HCT116 (cell line): ENCODE results near the gene TMEM255A. TPM values are rescaled to one million over a fixed set of nuclear protein-coding genes. Genes with fewer than 3 reads are reported as not detected.

Experiments
- ATAC-seq: fragments of 200-7000 bp; cut with Tn5 transposase; 2 replicates; pipeline ENCODE4 v1.9.1; 2020; ENCODE audit warnings: mild to moderate bottlenecking, moderate library complexity
- BruUV-seq: library from RNA; stranded (reverse); fragments of 400-500 nt; replicated peaks from 2 replicates; lab custom pipeline; 2021; lab: Mats Ljungman, UMichigan
- CTCF ChIA-PET: fragments of 300-600 bp; sonication (Branson Sonifier 250); formaldehyde crosslinking; loops from one replicate; lab custom pipeline; 2021; ENCODE audit warnings: antibody characterized with exemption; lab: Charles Lee
- POLR2A ChIA-PET: fragments of 300-600, 350-600 bp; sonication (Branson Sonifier 250); formaldehyde crosslinking; loops from one replicate; lab custom pipeline; 2021; ENCODE audit warnings: antibody characterized with exemption; lab: Charles Lee
- RAD21 ChIA-PET, 2 experiments: fragments of 300-600 bp; sonication (Branson Sonifier 250); formaldehyde crosslinking; loops; one replicate each; lab custom pipeline; 2023; ENCODE audit warnings: low total read pairs in 2 of 2; ENCODE audit not compliant: uncharacterized antibody in 2 of 2, unreplicated experiment in 2 of 2, low non-redundant PET in 1 of 2; lab: Charles Lee
- DNase-seq: peaks from one replicate; pipeline ENCODE4 v3.0.0-alpha.2; 2010; ENCODE audit warnings: low read depth, low spot score
- H2AFZ ChIP-seq: fragments of 200-600 bp; shearing (Covaris generic), sonication (generic); 2 replicates; pipeline ENCODE4 v1.6.1; 2017; ENCODE audit warnings: low read depth, mixed run types, mixed read lengths, antibody characterized with exemption, low read length; ENCODE audit not compliant: poor library complexity, severe bottlenecking
- H3K27ac ChIP-seq: 2 replicates; pipeline ENCODE4 v1.5.1; 2012; ENCODE audit warnings: low read depth, low read length
- H3K27me3 ChIP-seq: fragments of 200-600 bp; sonication (generic); 2 replicates; pipeline ENCODE4 v1.6.1; 2016; ENCODE audit warnings: mixed run types, low read length, mixed read lengths; ENCODE audit not compliant: insufficient read depth
- H3K36me3 ChIP-seq, 2 experiments: fragments of 200-500 bp in 1 of 2; fragments of 200-600 bp in 1 of 2; sonication (Bioruptor generic) in 1 of 2; sonication (generic) in 1 of 2; 2 replicates each; pipeline versions ENCODE4 v1.5.1 to v1.6.1; 2014 to 2016; ENCODE audit warnings: low read length in 2 of 2, inconsistent platforms in 1 of 2, mixed read lengths in 1 of 2, mixed run types in 1 of 2; ENCODE audit not compliant: insufficient read depth in 2 of 2, control insufficient read depth in 1 of 2
- H3K4me1 ChIP-seq, 2 experiments: fragments of 200-600 bp in 1 of 2; sonication (generic) in 1 of 2; 2 replicates each; pipeline versions ENCODE4 v1.5.1 to v1.6.1; 2012 to 2017; ENCODE audit warnings: low read length in 2 of 2, inconsistent platforms in 1 of 2, mild to moderate bottlenecking in 1 of 2, mixed read lengths in 1 of 2, mixed run types in 1 of 2, moderate library complexity in 1 of 2; ENCODE audit not compliant: insufficient read depth in 2 of 2, control insufficient read depth in 1 of 2
- H3K4me2 ChIP-seq: fragments of 200-600 bp; sonication (generic); 2 replicates; pipeline ENCODE4 v1.6.1; 2017; ENCODE audit warnings: mixed run types, low read length, mixed read lengths
- H3K4me3 ChIP-seq, 2 experiments: fragments of 200-600 bp in 1 of 2; sonication (generic) in 1 of 2; replicated peaks in 1 of 2; 2 replicates each; pipeline ENCODE4 v1.5.1; 2011 to 2016; ENCODE audit warnings: low read length in 2 of 2, control low read depth in 1 of 2, low read depth in 1 of 2, mild to moderate bottlenecking in 1 of 2, mixed read lengths in 1 of 2, mixed run types in 1 of 2
- H3K79me2 ChIP-seq: fragments of 200-600 bp; sonication (generic); 2 replicates; pipeline ENCODE4 v1.6.1; 2017; ENCODE audit warnings: mild to moderate bottlenecking, mixed run types, low read length, moderate library complexity, mixed read lengths; ENCODE audit not compliant: insufficient read depth
- H3K9ac ChIP-seq: fragments of 200-600 bp; sonication (generic); 2 replicates; pipeline ENCODE4 v1.6.1; 2016; ENCODE audit warnings: low read length, mixed read lengths
- H3K9me2 ChIP-seq: fragments of 200-600 bp; sonication (generic), shearing (Covaris generic); 2 replicates; pipeline ENCODE4 v1.6.1; 2017; ENCODE audit warnings: mixed run types, mild to moderate bottlenecking, moderate library complexity; ENCODE audit not compliant: insufficient read depth
- H3K9me3 ChIP-seq, 2 experiments: fragments of 200-500 bp in 1 of 2; fragments of 200-600 bp in 1 of 2; sonication (Bioruptor generic) in 1 of 2; sonication (generic) in 1 of 2; 2 replicates each; pipeline ENCODE4 v1.6.1; 2014 to 2017; ENCODE audit warnings: low read length in 2 of 2, mixed read lengths in 2 of 2, inconsistent platforms in 1 of 2, low read depth in 1 of 2, mild to moderate bottlenecking in 1 of 2, mixed run types in 1 of 2, moderate library complexity in 1 of 2; ENCODE audit not compliant: control insufficient read depth in 1 of 2, insufficient read depth in 1 of 2
- H4K20me1 ChIP-seq: fragments of 200-600 bp; sonication (generic), shearing (Covaris generic); 2 replicates; pipeline ENCODE4 v1.6.1; 2017; ENCODE audit warnings: mixed run types, mild to moderate bottlenecking, moderate library complexity; ENCODE audit not compliant: insufficient read depth
- ATF3 ChIP-seq: IDR thresholded peaks from 2 replicates; pipeline ENCODE4 v1.6.1; 2012
- CBX3 ChIP-seq: IDR thresholded peaks from 2 replicates; pipeline ENCODE4 v1.6.1; 2012; ENCODE audit warnings: low read depth
- CEBPB ChIP-seq: IDR thresholded peaks from 2 replicates; pipeline ENCODE4 v1.6.1; 2012; ENCODE audit warnings: low read depth
- EGR1 ChIP-seq: IDR thresholded peaks from 2 replicates; pipeline ENCODE4 v1.6.1; 2012; ENCODE audit warnings: low read depth
- ELF1 ChIP-seq: IDR thresholded peaks from 2 replicates; pipeline ENCODE4 v1.6.1; 2012; ENCODE audit warnings: low read depth, borderline replicate concordance
- EZH2 ChIP-seq: fragments of 200-600 bp; sonication (generic); IDR thresholded peaks from 2 replicates; pipeline ENCODE4 v1.6.1; 2017; ENCODE audit warnings: antibody characterized with exemption, mixed run types
- EZH2phosphoT487 ChIP-seq: fragments of 200-600 bp; IDR thresholded peaks from 2 replicates; pipeline ENCODE4 v1.6.1; 2018; ENCODE audit warnings: antibody characterized with exemption, borderline replicate concordance
- JUND ChIP-seq: IDR thresholded peaks from 2 replicates; pipeline ENCODE4 v1.6.1; 2012
- POLR2A ChIP-seq: IDR thresholded peaks from 2 replicates; pipeline ENCODE4 v1.7.0; 2011; ENCODE audit warnings: borderline replicate concordance; ENCODE audit not compliant: insufficient read depth, insufficient read length; ENCODE audit errors: extremely low read depth
- POLR2AphosphoS5 ChIP-seq: IDR thresholded peaks from 2 replicates; pipeline ENCODE4 v1.6.1; 2011; ENCODE audit warnings: mild to moderate bottlenecking, low read depth, low read length, moderate library complexity
- RAD21 ChIP-seq: IDR thresholded peaks from 2 replicates; pipeline ENCODE4 v1.6.1; 2012; ENCODE audit warnings: low read depth, mild to moderate bottlenecking
- SP1 ChIP-seq: IDR thresholded peaks from 2 replicates; pipeline ENCODE4 v1.6.1; 2012; ENCODE audit warnings: low read depth
- TCF7L2 ChIP-seq: IDR thresholded peaks from 2 replicates; pipeline ENCODE4 v1.7.0; 2011; ENCODE audit warnings: borderline replicate concordance, inconsistent platforms; ENCODE audit not compliant: insufficient read depth, insufficient read length; ENCODE audit errors: extremely low read depth
- YY1 ChIP-seq: IDR thresholded peaks from 2 replicates; pipeline ENCODE4 v1.6.1; 2011; ENCODE audit warnings: low read length, low read depth, moderate library complexity, mild to moderate bottlenecking; ENCODE audit not compliant: insufficient replicate concordance; ENCODE audit errors: extremely low read depth
- ZFX ChIP-seq: fragments of 450-650 bp; IDR thresholded peaks from 2 replicates; pipeline ENCODE4 v1.6.1; 2017
- intact Hi-C: fragments of 100-400 bp; cut with micrococcal nuclease; formaldehyde crosslinking; loops from 2 replicates; pipeline ENCODE4 v1.10.0; 2022
- total RNA-seq: library from RNA; stranded (reverse); gene quantifications from one replicate; pipeline ENCODE4 v1.2.1, GENCODE V29; 2021; ENCODE audit not compliant: unreplicated experiment
- TF ChIP-seq, protein P1 (sequence below): IDR thresholded peaks from 2 replicates; pipeline ENCODE4 v1.6.1; 2012
- TF ChIP-seq, protein P2 (sequence below): IDR thresholded peaks from 2 replicates; pipeline ENCODE4 v1.6.1; 2012; ENCODE audit warnings: low read depth

The TMEM255A gene
- total RNA-seq, 1 experiment from 2014 or later, result not detected

GRCh38 chrX:120306630-120307029 lies 4.6 kb downstream of the TMEM255A start:
- no peak overlapping the region for H2AFZ ChIP-seq
- TF ChIP-seq POLR2A (no peak), CBX3 (no peak)
- TF ChIP-seq, all 23 proteins: peak for 0
- DNase-seq (no peak), ATAC-seq (no peak)
- ChIA-PET RAD21 (no interaction called here), POLR2A (no interaction called here), CTCF (no interaction called here)
- Histone ChIP-seq H3K4me3 (no peak overlapping the region), H3K9me3 (no peaks in the 10 kb centered on the region), H3K4me1 (peaks cover 0 to 5% of the 10 kb centered on the region in 2 experiments; a peak in 2 of 4 replicates), H3K27ac (no peak overlapping the region), H3K27me3 (no peaks in the 10 kb centered on the region), H3K36me3 (no peaks in the 10 kb centered on the region), H4K20me1 (no peaks in the 10 kb centered on the region), H3K4me2 (no peak overlapping the region), H3K9me2 (no peaks in the 10 kb centered on the region), H3K79me2 (no peaks in the 10 kb centered on the region), H3K9ac (no peak overlapping the region)
- intact Hi-C loops, result no loop called here
- no TSS peak for BruUV-seq

GRCh38 chrX:120305531-120306141 lies 5.6 kb downstream of the TMEM255A start:
- H3K27ac ChIP-seq, result no peak overlapping the region
- no peak overlapping the region for H3K4me2 ChIP-seq
- ATAC-seq, result no peak
- H2AFZ ChIP-seq, result no peak overlapping the region
- no TSS peak for BruUV-seq
- H4K20me1 ChIP-seq, result no peaks in the 10 kb centered on the region
- H3K79me2 ChIP-seq, result no peaks in the 10 kb centered on the region
- ChIA-PET POLR2A (no interaction called here), RAD21 (no interaction called here), CTCF (no interaction called here)
- peaks cover 0 to 5% of the 10 kb centered on the region in 2 experiments; a peak in 2 of 4 replicates for H3K4me1 ChIP-seq
- intact Hi-C loops, result no loop called here
- no peaks in the 10 kb centered on the region for H3K9me2 ChIP-seq
- no peaks in the 10 kb centered on the region for H3K9me3 ChIP-seq
- no peak overlapping the region for H3K9ac ChIP-seq
- H3K27me3 ChIP-seq, result no peaks in the 10 kb centered on the region
- no peaks in the 10 kb centered on the region for H3K36me3 ChIP-seq
- TF ChIP-seq ATF3, result no peak
- no peak for TF ChIP-seq EZH2phosphoT487
- no peak for TF ChIP-seq CEBPB
- no peak for TF ChIP-seq ELF1
- TF ChIP-seq, protein P1, sequence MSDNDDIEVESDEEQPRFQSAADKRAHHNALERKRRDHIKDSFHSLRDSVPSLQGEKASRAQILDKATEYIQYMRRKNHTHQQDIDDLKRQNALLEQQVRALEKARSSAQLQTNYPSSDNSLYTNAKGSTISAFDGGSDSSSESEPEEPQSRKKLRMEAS, result no peak
- TF ChIP-seq POLR2AphosphoS5, result no peak
- TF ChIP-seq, protein P2, sequence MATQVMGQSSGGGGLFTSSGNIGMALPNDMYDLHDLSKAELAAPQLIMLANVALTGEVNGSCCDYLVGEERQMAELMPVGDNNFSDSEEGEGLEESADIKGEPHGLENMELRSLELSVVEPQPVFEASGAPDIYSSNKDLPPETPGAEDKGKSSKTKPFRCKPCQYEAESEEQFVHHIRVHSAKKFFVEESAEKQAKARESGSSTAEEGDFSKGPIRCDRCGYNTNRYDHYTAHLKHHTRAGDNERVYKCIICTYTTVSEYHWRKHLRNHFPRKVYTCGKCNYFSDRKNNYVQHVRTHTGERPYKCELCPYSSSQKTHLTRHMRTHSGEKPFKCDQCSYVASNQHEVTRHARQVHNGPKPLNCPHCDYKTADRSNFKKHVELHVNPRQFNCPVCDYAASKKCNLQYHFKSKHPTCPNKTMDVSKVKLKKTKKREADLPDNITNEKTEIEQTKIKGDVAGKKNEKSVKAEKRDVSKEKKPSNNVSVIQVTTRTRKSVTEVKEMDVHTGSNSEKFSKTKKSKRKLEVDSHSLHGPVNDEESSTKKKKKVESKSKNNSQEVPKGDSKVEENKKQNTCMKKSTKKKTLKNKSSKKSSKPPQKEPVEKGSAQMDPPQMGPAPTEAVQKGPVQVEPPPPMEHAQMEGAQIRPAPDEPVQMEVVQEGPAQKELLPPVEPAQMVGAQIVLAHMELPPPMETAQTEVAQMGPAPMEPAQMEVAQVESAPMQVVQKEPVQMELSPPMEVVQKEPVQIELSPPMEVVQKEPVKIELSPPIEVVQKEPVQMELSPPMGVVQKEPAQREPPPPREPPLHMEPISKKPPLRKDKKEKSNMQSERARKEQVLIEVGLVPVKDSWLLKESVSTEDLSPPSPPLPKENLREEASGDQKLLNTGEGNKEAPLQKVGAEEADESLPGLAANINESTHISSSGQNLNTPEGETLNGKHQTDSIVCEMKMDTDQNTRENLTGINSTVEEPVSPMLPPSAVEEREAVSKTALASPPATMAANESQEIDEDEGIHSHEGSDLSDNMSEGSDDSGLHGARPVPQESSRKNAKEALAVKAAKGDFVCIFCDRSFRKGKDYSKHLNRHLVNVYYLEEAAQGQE, result no peak
- TF ChIP-seq SP1, result no peak
- no peak for TF ChIP-seq CBX3
- no peak for TF ChIP-seq RAD21
- no peak for TF ChIP-seq TCF7L2
- no peak for TF ChIP-seq POLR2A
- TF ChIP-seq JUND, result no peak
- no peak for TF ChIP-seq ZFX
- no peak for TF ChIP-seq EZH2
- no peak for TF ChIP-seq EGR1
- no peak for TF ChIP-seq YY1
- no peak for DNase-seq
- H3K4me3 ChIP-seq, result no peak overlapping the region
